ENCODE results near the gene HAUS7.

- TF ChIP-seq, protein P1, sequence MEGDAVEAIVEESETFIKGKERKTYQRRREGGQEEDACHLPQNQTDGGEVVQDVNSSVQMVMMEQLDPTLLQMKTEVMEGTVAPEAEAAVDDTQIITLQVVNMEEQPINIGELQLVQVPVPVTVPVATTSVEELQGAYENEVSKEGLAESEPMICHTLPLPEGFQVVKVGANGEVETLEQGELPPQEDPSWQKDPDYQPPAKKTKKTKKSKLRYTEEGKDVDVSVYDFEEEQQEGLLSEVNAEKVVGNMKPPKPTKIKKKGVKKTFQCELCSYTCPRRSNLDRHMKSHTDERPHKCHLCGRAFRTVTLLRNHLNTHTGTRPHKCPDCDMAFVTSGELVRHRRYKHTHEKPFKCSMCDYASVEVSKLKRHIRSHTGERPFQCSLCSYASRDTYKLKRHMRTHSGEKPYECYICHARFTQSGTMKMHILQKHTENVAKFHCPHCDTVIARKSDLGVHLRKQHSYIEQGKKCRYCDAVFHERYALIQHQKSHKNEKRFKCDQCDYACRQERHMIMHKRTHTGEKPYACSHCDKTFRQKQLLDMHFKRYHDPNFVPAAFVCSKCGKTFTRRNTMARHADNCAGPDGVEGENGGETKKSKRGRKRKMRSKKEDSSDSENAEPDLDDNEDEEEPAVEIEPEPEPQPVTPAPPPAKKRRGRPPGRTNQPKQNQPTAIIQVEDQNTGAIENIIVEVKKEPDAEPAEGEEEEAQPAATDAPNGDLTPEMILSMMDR (conservative IDR thresholded peaks at IDR 0.05), result no peak
- TF ChIP-seq EZH2 (IDR thresholded peaks at IDR 0.05; ENCODE audit: low read depth), result no peak
Observed at GRCh38 chrX:153417637-153418036, 52.7 kb downstream of the HAUS7 start.
